Measurements from ENCODE around the gene SHOX. TPM values are rescaled to one million over a fixed set of nuclear protein-coding genes. Genes with fewer than 3 reads are reported as not detected.

Gene SHOX
- total RNA-seq, 2 donors from 2014 or later: not detected

DNA sequence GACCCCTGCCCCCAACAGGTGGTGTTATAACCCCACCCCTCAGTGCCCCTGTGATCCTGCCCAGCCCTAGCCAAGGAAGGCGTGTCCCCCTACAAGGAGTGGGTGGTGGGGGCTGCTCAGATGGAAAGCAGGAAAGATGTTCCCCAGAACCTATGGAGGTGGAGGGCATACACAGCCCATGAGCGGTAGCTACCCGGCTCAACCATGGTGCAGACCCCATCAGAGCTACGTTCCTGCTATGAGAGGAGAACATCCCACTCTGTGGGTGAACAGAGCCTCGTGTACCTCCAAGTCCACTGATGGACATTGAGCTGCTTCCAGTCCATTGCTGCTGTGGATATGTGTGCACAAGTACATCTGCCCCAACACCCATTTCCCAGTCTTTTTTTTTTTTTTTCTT, 71.1 kb downstream of the SHOX start:
- Mint-ChIP-seq H3K27ac (no peak overlapping the region), H3K36me3 (ENCODE audit: insufficient read depth in 2 of 2) (no peaks in the 10 kb centered on the region), H3K4me1 (ENCODE audit: low read depth) (no peaks in the 10 kb centered on the region), H3K27me3 (ENCODE audit: low read depth) (no peaks in the 10 kb centered on the region), H3K9me3 (peaks cover 5 to 9% of the 10 kb centered on the region in 2 donors), H3K4me3 (no peak overlapping the region)
- no peak for ATAC-seq (replicated peaks in 1 of 2)
- DNase-seq: no peak

- no peaks in the 10 kb centered on the region for H3K27me3 Mint-ChIP-seq (ENCODE audit: low read depth)
- ATAC-seq (replicated peaks in 1 of 2): no peak
- peaks cover 3% of the 10 kb centered on the region in 2 donors for H3K9me3 Mint-ChIP-seq
- H3K4me1 Mint-ChIP-seq (ENCODE audit: low read depth): no peaks in the 10 kb centered on the region
- no peak overlapping the region for H3K4me3 Mint-ChIP-seq
- no peak for DNase-seq
- H3K36me3 Mint-ChIP-seq (ENCODE audit: insufficient read depth in 2 of 2): peaks cover 3% of the 10 kb centered on the region in 2 donors
- H3K27ac Mint-ChIP-seq: no peak overlapping the region
Observed at GRCh38 chrX:703466-703865, 72.9 kb downstream of the SHOX start.

GRCh38 chrX:703866-704265, 73.3 kb downstream of the SHOX start:
- H3K36me3 Mint-ChIP-seq (ENCODE audit: insufficient read depth in 2 of 2): peaks cover 3% of the 10 kb centered on the region in 2 donors
- no peak for ATAC-seq (replicated peaks in 1 of 2)

More at GRCh38 chrX:703866-704265, 73.3 kb downstream of the SHOX start:
- Mint-ChIP-seq H3K27me3 (ENCODE audit: low read depth) (no peaks in the 10 kb centered on the region), H3K4me1 (ENCODE audit: low read depth) (no peaks in the 10 kb centered on the region), H3K27ac (no peak overlapping the region), H3K4me3 (no peak overlapping the region), H3K9me3 (peaks cover 3% of the 10 kb centered on the region in 2 donors)
- DNase-seq: no peak

Other genes starting within 250 kb of the SHOX start
- gene PPP2R3B, start 243.9 kb upstream of the SHOX start, total RNA-seq: 10 to 100 TPM; 44.7 to 50.1 TPM